CD14-positive monocyte (primary cell): Measurements from ENCODE around the gene CX3CL1. TPM values are rescaled to one million over a fixed set of nuclear protein-coding genes. Genes with fewer than 3 reads are reported as not detected.

Source experiments
- DNase-seq, 3 donors: peaks; one replicate each; pipeline ENCODE4 v3.0.0-alpha.2; 2011 to 2022
- H2AFZ ChIP-seq: 2 replicates; pipeline ENCODE4 v1.6.0; 2012; ENCODE audit warnings: mild to moderate bottlenecking, low read depth, low read length, inconsistent platforms; ENCODE audit not compliant: insufficient read depth, poor library complexity, severe bottlenecking
- H3K27ac ChIP-seq, 2 donors: 1 replicate in 1 of 2; 2 replicates in 1 of 2; pipeline ENCODE4 v1.5.1; 2012 to 2013; ENCODE audit warnings: low read length in 2 of 2, control low read depth in 1 of 2, inconsistent platforms in 1 of 2, low read depth in 1 of 2, mild to moderate bottlenecking in 1 of 2
- H3K27me3 ChIP-seq, 2 donors: one replicate each; pipeline versions ENCODE4 v1.6.0 to v1.6.1; 2011 to 2013; ENCODE audit warnings: low read length in 2 of 2; ENCODE audit not compliant: control insufficient read depth in 2 of 2, insufficient read depth in 2 of 2
- H3K36me3 ChIP-seq, 2 donors: replicated peaks in 1 of 2; 1 replicate in 1 of 2; 2 replicates in 1 of 2; pipeline versions ENCODE4 v1.5.1 to v1.6.1; 2012 to 2013; ENCODE audit warnings: low read length in 2 of 2, control low read depth in 1 of 2, inconsistent platforms in 1 of 2, mild to moderate bottlenecking in 1 of 2; ENCODE audit not compliant: insufficient read depth in 2 of 2, control insufficient read depth in 1 of 2
- H3K4me1 ChIP-seq, 2 donors: 1 replicate in 1 of 2; 2 replicates in 1 of 2; pipeline versions ENCODE4 v1.5.1 to v1.6.1; 2012 to 2013; ENCODE audit warnings: low read length in 2 of 2, control low read depth in 1 of 2, inconsistent platforms in 1 of 2, mild to moderate bottlenecking in 1 of 2, moderate library complexity in 1 of 2; ENCODE audit not compliant: insufficient read depth in 2 of 2, control insufficient read depth in 1 of 2
- H3K4me2 ChIP-seq: replicated peaks from 2 replicates; pipeline ENCODE3; 2012; ENCODE audit warnings: low read length, moderate library complexity, mild to moderate bottlenecking; ENCODE audit not compliant: poor library complexity, severe bottlenecking; ENCODE audit errors: extremely low read depth
- H3K4me3 ChIP-seq, 3 experiments: fragments of 200-600 bp in 1 of 3; sonication (generic) in 1 of 3; replicated peaks in 1 of 3; 1 replicate in 2 of 3; 2 replicates in 1 of 3; pipeline ENCODE4 v1.5.1; 2011 to 2013; ENCODE audit warnings: low read length in 3 of 3, mild to moderate bottlenecking in 3 of 3, control low read depth in 2 of 3, low read depth in 2 of 3, inconsistent platforms in 1 of 3, moderate library complexity in 1 of 3
- H3K79me2 ChIP-seq: 2 replicates; pipeline ENCODE4 v1.6.0; 2012; ENCODE audit warnings: mild to moderate bottlenecking, control low read depth, inconsistent platforms, low read length, moderate library complexity; ENCODE audit not compliant: insufficient read depth
- H3K9ac ChIP-seq: 2 replicates; pipeline ENCODE4 v1.6.0; 2017; ENCODE audit warnings: low read length, mild to moderate bottlenecking; ENCODE audit not compliant: insufficient read depth, poor library complexity, severe bottlenecking
- H3K9me3 ChIP-seq, 2 donors: replicated peaks in 1 of 2; 1 replicate in 1 of 2; 2 replicates in 1 of 2; pipeline versions ENCODE4 v1.5.1 to v1.6.1; 2012 to 2013; ENCODE audit warnings: low read length in 2 of 2, control low read depth in 1 of 2; ENCODE audit not compliant: control insufficient read depth in 1 of 2, insufficient read depth in 1 of 2
- H4K20me1 ChIP-seq: 2 replicates; pipeline ENCODE4 v1.6.0; 2012; ENCODE audit warnings: mild to moderate bottlenecking, low read length, control low read depth, moderate library complexity; ENCODE audit not compliant: insufficient read depth
- H3K27ac Mint-ChIP-seq, 7 donors: one replicate each; pipeline ENCODE4 v1.8.0; 2020; ENCODE audit warnings: mild to moderate bottlenecking in 7 of 7, mixed read lengths in 7 of 7, moderate library complexity in 6 of 7, inconsistent platforms in 2 of 7
- H3K27me3 Mint-ChIP-seq, 3 donors: one replicate each; pipeline ENCODE4 v1.8.0; 2021 to 2022; ENCODE audit warnings: low read depth in 3 of 3, mild to moderate bottlenecking in 3 of 3, mixed read lengths in 3 of 3, moderate library complexity in 3 of 3, inconsistent platforms in 1 of 3
- H3K36me3 Mint-ChIP-seq, 2 donors: one replicate each; pipeline ENCODE4 v1.8.0; 2020; ENCODE audit warnings: mixed read lengths in 2 of 2, inconsistent platforms in 1 of 2, mild to moderate bottlenecking in 1 of 2
- H3K4me1 Mint-ChIP-seq: one replicate; pipeline ENCODE4 v1.8.0; 2020; ENCODE audit warnings: mild to moderate bottlenecking, mixed read lengths
- H3K4me3 Mint-ChIP-seq, 2 donors: one replicate each; pipeline ENCODE4 v1.8.0; 2020; ENCODE audit warnings: mild to moderate bottlenecking in 2 of 2, mixed read lengths in 2 of 2, moderate library complexity in 1 of 2
- H3K9me3 Mint-ChIP-seq, 7 donors: one replicate each; pipeline ENCODE4 v1.8.0; 2020 to 2022; ENCODE audit warnings: mixed read lengths in 7 of 7, mild to moderate bottlenecking in 6 of 7, moderate library complexity in 6 of 7, inconsistent platforms in 2 of 7
- WGBS: methylation state at CpG from one replicate; pipeline ENCODE4 v1.1.5; 2013; ENCODE audit warnings: missing lambda C conversion rate; ENCODE audit not compliant: insufficient coverage; 5-methylcytosine and 5-hydroxymethylcytosine counted together
- intact Hi-C, 2 donors: fragments of 100-400 bp; cut with micrococcal nuclease; formaldehyde crosslinking; loops; one replicate each; pipeline versions ENCODE4 v1.15.0 to v1.15.1; 2023
- polyA plus RNA-seq, 3 donors: library from polyadenylated mRNA; depleted of rRNA in 1 of 3; unstranded in 2 of 3; stranded (reverse) in 1 of 3; fragments of 300-500 nt in 2 of 3; fragments of >200 nt in 1 of 3; fragmentation: Illumina TruSeq in 2 of 3; gene quantifications; 1 replicate in 2 of 3; 2 replicates in 1 of 3; pipeline ENCODE4 v1.2.3, GENCODE V29; 2012 to 2021
- TF ChIP-seq, protein P1 (sequence below): fragments of 200-600 bp; IDR thresholded peaks from one replicate; pipeline ENCODE4 v1.8.0; 2022; ENCODE audit warnings: antibody characterized with exemption, mild to moderate bottlenecking

Gene CX3CL1
- polyA plus RNA-seq, 3 donors: not detected

DNA sequence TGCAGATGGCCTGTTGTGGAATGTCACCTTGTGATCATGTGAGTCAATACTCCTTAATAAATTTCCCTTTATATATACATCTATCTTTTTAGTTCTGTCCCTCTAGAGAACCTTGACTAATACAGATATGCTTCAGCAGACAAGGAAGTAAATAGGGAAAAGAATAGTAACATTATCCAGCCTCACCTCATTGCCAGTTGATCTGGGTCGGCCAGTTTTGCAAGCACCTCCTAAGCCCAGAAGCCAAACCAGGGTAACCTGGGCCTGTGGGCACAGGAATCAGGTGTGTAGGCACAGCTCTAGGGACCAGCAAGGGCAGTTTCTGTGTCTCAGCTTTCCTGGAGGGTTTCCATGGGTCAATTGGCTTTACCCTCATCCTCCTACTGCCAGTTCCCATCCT is 20.4 kb downstream of the CX3CL1 start:
- Mint-ChIP-seq H3K27me3 (peaks cover 10 to 19% (median 19%) of the 10 kb centered on the region in 3 donors), H3K36me3 (no peaks in the 10 kb centered on the region)
- DNase-seq: no peak

DNA sequence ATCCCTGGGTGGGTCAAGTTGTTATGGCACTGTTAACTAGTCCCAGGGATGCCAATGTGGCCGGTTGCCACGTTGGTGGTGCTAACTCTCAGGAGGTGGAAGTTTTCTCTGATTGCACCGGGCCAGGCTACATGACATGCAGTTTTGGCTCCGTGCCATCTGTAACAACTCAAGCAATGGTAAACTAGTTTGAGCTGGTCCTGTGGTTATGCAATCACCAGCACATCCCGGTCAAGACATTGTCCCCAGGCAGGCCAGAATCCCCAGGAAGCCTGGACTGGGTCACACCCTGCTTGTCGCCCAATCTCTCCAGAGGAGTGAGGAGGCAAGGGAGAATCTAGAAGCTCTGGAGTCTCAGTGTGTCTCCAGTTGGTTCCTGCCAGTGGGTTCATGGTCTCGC is 22.2 kb downstream of the CX3CL1 start:
- Histone ChIP-seq H3K9ac (no peak overlapping the region), H3K4me1 (peaks cover 0 to 6% of the 10 kb centered on the region in 2 donors), H3K4me3 (no peak overlapping the region), H2AFZ (no peak overlapping the region), H3K4me2 (no peak overlapping the region), H3K36me3 (no peaks in the 10 kb centered on the region), H4K20me1 (no peaks in the 10 kb centered on the region), H3K27ac (no peak overlapping the region), H3K79me2 (no peaks in the 10 kb centered on the region), H3K9me3 (peaks cover 0 to 9% of the 10 kb centered on the region in 2 donors), H3K27me3 (peaks cover 0 to 10% of the 10 kb centered on the region in 2 donors)
- no peak overlapping the region for H3K27ac Mint-ChIP-seq
- no peak overlapping the region for H3K4me3 Mint-ChIP-seq
- TF ChIP-seq, protein P1, sequence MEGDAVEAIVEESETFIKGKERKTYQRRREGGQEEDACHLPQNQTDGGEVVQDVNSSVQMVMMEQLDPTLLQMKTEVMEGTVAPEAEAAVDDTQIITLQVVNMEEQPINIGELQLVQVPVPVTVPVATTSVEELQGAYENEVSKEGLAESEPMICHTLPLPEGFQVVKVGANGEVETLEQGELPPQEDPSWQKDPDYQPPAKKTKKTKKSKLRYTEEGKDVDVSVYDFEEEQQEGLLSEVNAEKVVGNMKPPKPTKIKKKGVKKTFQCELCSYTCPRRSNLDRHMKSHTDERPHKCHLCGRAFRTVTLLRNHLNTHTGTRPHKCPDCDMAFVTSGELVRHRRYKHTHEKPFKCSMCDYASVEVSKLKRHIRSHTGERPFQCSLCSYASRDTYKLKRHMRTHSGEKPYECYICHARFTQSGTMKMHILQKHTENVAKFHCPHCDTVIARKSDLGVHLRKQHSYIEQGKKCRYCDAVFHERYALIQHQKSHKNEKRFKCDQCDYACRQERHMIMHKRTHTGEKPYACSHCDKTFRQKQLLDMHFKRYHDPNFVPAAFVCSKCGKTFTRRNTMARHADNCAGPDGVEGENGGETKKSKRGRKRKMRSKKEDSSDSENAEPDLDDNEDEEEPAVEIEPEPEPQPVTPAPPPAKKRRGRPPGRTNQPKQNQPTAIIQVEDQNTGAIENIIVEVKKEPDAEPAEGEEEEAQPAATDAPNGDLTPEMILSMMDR: no peak
- WGBS: 40% methylated on average over 6 of the region's 7 CpGs
- H3K4me1 Mint-ChIP-seq: peaks cover 4% of the 10 kb centered on the region
- no peak for DNase-seq
- peaks cover 9 to 16% (median 13%) of the 10 kb centered on the region in 3 donors for H3K27me3 Mint-ChIP-seq
- H3K36me3 Mint-ChIP-seq: no peaks in the 10 kb centered on the region
- intact Hi-C loops: no loop called here
- peaks cover 0 to 11% (median 4%) of the 10 kb centered on the region in 7 donors for H3K9me3 Mint-ChIP-seq

More for the DNA sequence above, 20.4 kb downstream of the CX3CL1 start:
- H3K36me3 ChIP-seq: no peaks in the 10 kb centered on the region
- no peaks in the 10 kb centered on the region for H3K79me2 ChIP-seq
- Mint-ChIP-seq H3K4me1 (peaks cover 4% of the 10 kb centered on the region), H3K9me3 (peaks cover 0 to 11% (median 4%) of the 10 kb centered on the region in 7 donors), H3K27ac (no peak overlapping the region), H3K4me3 (no peak overlapping the region)
- WGBS: no CpG with 5 or more reads among the region's 1 CpG
- no peaks in the 10 kb centered on the region for H4K20me1 ChIP-seq
- no peak overlapping the region for H3K27ac ChIP-seq
- intact Hi-C loops: no loop called here
- H3K4me3 ChIP-seq: no peak overlapping the region
- H3K4me2 ChIP-seq: no peak overlapping the region
- no peak overlapping the region for H2AFZ ChIP-seq
- peaks cover 0 to 9% of the 10 kb centered on the region in 2 donors for H3K9me3 ChIP-seq
- no peak overlapping the region for H3K9ac ChIP-seq
- peaks cover 0 to 6% of the 10 kb centered on the region in 2 donors for H3K4me1 ChIP-seq
- TF ChIP-seq, protein P1: no peak
- H3K27me3 ChIP-seq: peaks cover 0 to 10% of the 10 kb centered on the region in 2 donors
